ENCODE measurements around the gene KCTD15.

The KCTD15 gene

GRCh38 chr19:33798681-33799111 lies 2.0 kb downstream of the KCTD15 start:
- DNase-seq: no peak

- no peak for DNase-seq
These were observed 2.8 kb downstream of the KCTD15 start for GRCh38 chr19:33799476-33799875.

- no peak for DNase-seq
These were observed 3.5 kb downstream of the KCTD15 start for GRCh38 chr19:33800012-33800680.

- no peak for DNase-seq
These were observed 4.7 kb downstream of the KCTD15 start for GRCh38 chr19:33801411-33801810.

- no peak for DNase-seq
These were observed 5.3 kb downstream of the KCTD15 start for GRCh38 chr19:33802001-33802400.

- no peak for DNase-seq
These were observed 6.1 kb downstream of the KCTD15 start for GRCh38 chr19:33802801-33803200.

- no peak for DNase-seq
These were observed 6.7 kb downstream of the KCTD15 start for GRCh38 chr19:33803383-33803782.

- no peak for DNase-seq
These were observed 7.5 kb downstream of the KCTD15 start for GRCh38 chr19:33804021-33804799.

- no peak for DNase-seq
These were observed 8.6 kb downstream of the KCTD15 start for GRCh38 chr19:33805313-33805712.

- DNase-seq: no peak
These were observed 9.3 kb downstream of the KCTD15 start for GRCh38 chr19:33805840-33806433.

- no peak for DNase-seq
These were observed 9.8 kb downstream of the KCTD15 start for GRCh38 chr19:33806434-33806881.

GRCh38 chr19:33808399-33808798 lies 11.7 kb downstream of the KCTD15 start:
- DNase-seq: no peak

- DNase-seq: no peak
These were observed 13.3 kb downstream of the KCTD15 start for GRCh38 chr19:33809960-33810359.

- DNase-seq: no peak
These were observed 14.2 kb downstream of the KCTD15 start for GRCh38 chr19:33810821-33811220.

- no peak for DNase-seq
These were observed 14.6 kb downstream of the KCTD15 start for GRCh38 chr19:33811246-33811645.

- DNase-seq: no peak
These were observed 15.2 kb downstream of the KCTD15 start for GRCh38 chr19:33811736-33812387.

- no peak for DNase-seq
These were observed 16.0 kb downstream of the KCTD15 start for GRCh38 chr19:33812388-33813330.

GRCh38 chr19:33813391-33814101 lies 16.9 kb downstream of the KCTD15 start:
- DNase-seq: no peak

- DNase-seq: no peak
These were observed 17.8 kb downstream of the KCTD15 start for GRCh38 chr19:33814181-33815165.

All from cerebellar nuclear complex (tissue), 1 donor.